HepG2 (cell line): ENCODE measurements around the gene LGR6. TPM values are rescaled to one million over a fixed set of nuclear protein-coding genes. Genes with fewer than 3 reads are reported as not detected.
A peak's percentile ranks its signal among the peaks of the same experiment; 100 is the strongest.

Experiments
- ATAC-seq: fragments of 200-7000 bp; cut with Tn5 transposase; 3 replicates; pipeline ENCODE4 v1.9.1; 2020; ENCODE audit warnings: mild to moderate bottlenecking, moderate library complexity
- BruUV-seq: library from RNA; stranded (reverse); fragments of 400-500 nt; replicated peaks from 2 replicates; lab custom pipeline; 2021; lab: Mats Ljungman, UMichigan
- CTCF ChIA-PET: fragments of 300-600 bp; formaldehyde crosslinking; extraction: SDS; loops from one replicate; lab custom pipeline; 2021; ENCODE audit warnings: low total read pairs, inconsistent platforms, low intra/inter-chr PET ratio; lab: Yijun Ruan, JAX
- POLR2A ChIA-PET: fragments of 350-600 bp; sonication (Branson Sonifier 250); formaldehyde crosslinking; loops from one replicate; lab custom pipeline; 2020; ENCODE audit warnings: antibody characterized with exemption, inconsistent platforms; lab: Yijun Ruan, JAX
- DNase-seq: peaks from one replicate; pipeline ENCODE4 v3.0.0-alpha.2; 2015; ENCODE audit warnings: low spot score
- FAIRE-seq: peaks from 3 replicates; lab custom pipeline; 2011; peaks lifted over from hg19 to GRCh38; lab: Jason Lieb, UNC
- H2AFZ ChIP-seq: one replicate; pipeline ENCODE4 v1.6.1; 2011; ENCODE audit warnings: low read length, inconsistent platforms
- H3K27ac ChIP-seq: fragments of 300-600 bp; 3 replicates; pipeline ENCODE4 v1.8.0; 2011; ENCODE audit warnings: mixed run types, mild to moderate bottlenecking, mixed read lengths, low read length, inconsistent platforms; ENCODE audit not compliant: insufficient read depth; ENCODE audit errors: extremely low read length
- H3K27me3 ChIP-seq, 2 experiments: fragments of 200-600 bp in 1 of 2; 2 replicates in 1 of 2; 3 replicates in 1 of 2; pipeline versions ENCODE4 v1.6.0 to v1.8.0; 2011; ENCODE audit warnings: low read length in 2 of 2, mild to moderate bottlenecking in 2 of 2, moderate library complexity in 2 of 2, inconsistent platforms in 1 of 2; ENCODE audit not compliant: insufficient read depth in 2 of 2, control insufficient read depth in 1 of 2
- H3K36me3 ChIP-seq, 2 experiments: fragments of 200-600 bp in 1 of 2; replicated peaks in 1 of 2; 2 replicates in 1 of 2; 3 replicates in 1 of 2; pipeline versions ENCODE4 v1.5.1 to v1.8.0; 2011; ENCODE audit warnings: low read length in 2 of 2, inconsistent platforms in 1 of 2; ENCODE audit not compliant: insufficient read depth in 2 of 2, control insufficient read depth in 1 of 2
- H3K4me1 ChIP-seq: 2 replicates; pipeline ENCODE4 v1.5.1; 2012; ENCODE audit warnings: low read length, inconsistent platforms; ENCODE audit not compliant: insufficient read depth
- H3K4me2 ChIP-seq: 2 replicates; pipeline ENCODE4 v1.6.0; 2011; ENCODE audit warnings: low read depth, low read length, inconsistent platforms
- H3K4me3 ChIP-seq, 3 experiments: fragments of 200-600 bp in 1 of 3; sonication (generic), shearing (Covaris generic) in 1 of 3; replicated peaks in 1 of 3; 2 replicates each; pipeline ENCODE4 v1.5.1; 2011 to 2016; ENCODE audit warnings: low read length in 3 of 3, inconsistent platforms in 2 of 3, low read depth in 2 of 3, mild to moderate bottlenecking in 2 of 3, control low read depth in 1 of 3, mixed read lengths in 1 of 3; ENCODE audit not compliant: insufficient read depth in 1 of 3
- H3K79me2 ChIP-seq: one replicate; pipeline ENCODE4 v1.6.1; 2011; ENCODE audit warnings: low read length, inconsistent platforms; ENCODE audit not compliant: insufficient read depth
- H3K9ac ChIP-seq: 2 replicates; pipeline ENCODE4 v1.6.0; 2011; ENCODE audit warnings: mild to moderate bottlenecking, low read depth, low read length, inconsistent platforms; ENCODE audit not compliant: insufficient read depth
- H3K9me3 ChIP-seq: 2 replicates; pipeline ENCODE4 v1.5.1; 2012; ENCODE audit warnings: mild to moderate bottlenecking, low read length
- H4K20me1 ChIP-seq: 2 replicates; pipeline ENCODE4 v1.6.0; 2011; ENCODE audit warnings: inconsistent platforms, mild to moderate bottlenecking, low read length, moderate library complexity; ENCODE audit not compliant: insufficient read depth
- DPF2 ChIP-seq: sonication (generic); formaldehyde crosslinking; IDR thresholded peaks from 2 replicates; pipeline ENCODE4 v1.4.0; 2020; ENCODE audit warnings: mild to moderate bottlenecking, low read depth, missing genetic modification reagents, borderline replicate concordance
- WGBS: methylation state at CpG from one replicate; pipeline ENCODE4 v1.1.6; 2017; ENCODE audit warnings: low lambda C conversion rate; 5-methylcytosine and 5-hydroxymethylcytosine counted together
- in situ Hi-C: cut with HindIII; loops from 2 replicates; pipeline ENCODE4 v1.10.0; 2017; ENCODE audit warnings: low pct_unique_long_range_greater_than_20kb; ENCODE audit not compliant: extremely low pct_ligation_motif_present
- intact Hi-C: fragments of 100-400 bp; cut with micrococcal nuclease; formaldehyde crosslinking; loops from one replicate; pipeline ENCODE4 v1.10.0; 2022; ENCODE audit not compliant: unreplicated experiment
- polyA plus RNA-seq, 8 experiments: library from polyadenylated mRNA; depleted of rRNA in 3 of 8; stranded (reverse) in 7 of 8; unstranded in 1 of 8; fragments of >200 nt; fragmentation: Illumina TruSeq in 4 of 8; extraction: Trizol in 4 of 8; gene quantifications; 2 replicates each; pipeline versions ENCODE4 v1.2.1 to v1.2.3, GENCODE V29; 2011 to 2016; ENCODE audit warnings: low read depth in 4 of 8, missing spikeins in 1 of 8, mixed read lengths in 1 of 8; ENCODE audit not compliant: insufficient read depth in 1 of 8
- total RNA-seq, 5 experiments: library from RNA; depleted of rRNA; stranded (reverse); fragments of >200 nt; fragmentation: Illumina TruSeq; extraction: Trizol; gene quantifications; 2 replicates each; pipeline ENCODE4 v1.2.3, GENCODE V29; 2016; ENCODE audit warnings: low read depth in 1 of 5
- TF ChIP-seq, protein P1 (sequence below): sonication (generic); formaldehyde crosslinking; conservative IDR thresholded peaks from 2 replicates; pipeline ENCODE4 v1.4.0; 2020; ENCODE audit warnings: missing genetic modification reagents
- TF ChIP-seq, protein P2 (sequence below): sonication (generic); formaldehyde crosslinking; IDR thresholded peaks from 2 replicates; pipeline ENCODE4 v1.8.0; 2022; ENCODE audit warnings: mild to moderate bottlenecking, missing genetic modification reagents; ENCODE audit not compliant: insufficient replicate concordance

The LGR6 gene
- total and polyA plus RNA-seq, 2 of the 13 experiments (the other 11 are each of a cell fraction or from before 2014, with no cell fraction given), result 0.07 TPM; not detected in 1

DNA sequence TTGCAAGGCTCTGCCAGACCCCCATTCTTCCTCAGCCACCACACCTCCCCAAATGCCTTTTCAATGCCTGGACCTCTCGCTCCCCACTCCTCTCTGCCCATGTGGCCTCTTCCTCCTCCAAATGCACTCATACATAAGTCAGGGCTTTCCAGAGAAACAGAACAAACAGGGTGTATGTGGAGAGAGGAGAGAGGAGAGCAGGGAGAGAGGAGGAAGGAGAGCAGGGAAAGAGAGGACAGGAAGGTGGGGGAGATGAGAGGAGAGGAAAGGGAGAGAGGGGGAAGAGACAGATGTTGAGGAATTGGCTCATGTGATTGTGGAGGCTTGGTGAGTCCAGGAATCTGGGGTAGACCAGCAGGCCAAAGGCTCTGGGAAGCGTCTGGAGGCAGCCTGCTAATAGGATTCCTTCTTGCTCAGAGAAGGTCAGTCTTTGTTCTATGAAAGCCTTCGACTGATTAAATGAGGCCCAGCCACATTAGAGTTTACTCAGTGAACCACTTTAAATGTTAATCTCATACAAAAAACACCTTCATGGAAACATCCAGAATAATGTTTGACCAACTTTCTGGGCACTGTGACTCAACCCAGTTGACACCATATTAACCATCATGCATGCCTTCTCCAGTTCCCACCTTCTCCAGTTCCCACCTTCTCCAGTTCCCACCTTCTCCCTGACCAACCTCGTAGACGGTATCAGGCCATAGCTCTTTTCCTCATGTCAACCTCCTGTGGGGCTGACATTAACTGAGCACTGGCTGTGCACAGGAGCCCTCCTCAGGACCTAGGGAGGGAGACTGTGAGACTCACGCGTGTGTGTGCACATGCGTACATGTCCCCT is 11.3 kb upstream of the LGR6 start:
- no peak overlapping the region for H3K4me3 ChIP-seq
- POLR2A ChIA-PET, result no interaction called here
- no peak for FAIRE-seq
- H4K20me1 ChIP-seq, result 0 out of 2 replicates have a peak, but pooled peaks cover 3% of the 10 kb centered on the region
- H3K36me3 ChIP-seq, result no peaks in the 10 kb centered on the region
- DNase-seq, result no peak
- TF ChIP-seq, protein P1, sequence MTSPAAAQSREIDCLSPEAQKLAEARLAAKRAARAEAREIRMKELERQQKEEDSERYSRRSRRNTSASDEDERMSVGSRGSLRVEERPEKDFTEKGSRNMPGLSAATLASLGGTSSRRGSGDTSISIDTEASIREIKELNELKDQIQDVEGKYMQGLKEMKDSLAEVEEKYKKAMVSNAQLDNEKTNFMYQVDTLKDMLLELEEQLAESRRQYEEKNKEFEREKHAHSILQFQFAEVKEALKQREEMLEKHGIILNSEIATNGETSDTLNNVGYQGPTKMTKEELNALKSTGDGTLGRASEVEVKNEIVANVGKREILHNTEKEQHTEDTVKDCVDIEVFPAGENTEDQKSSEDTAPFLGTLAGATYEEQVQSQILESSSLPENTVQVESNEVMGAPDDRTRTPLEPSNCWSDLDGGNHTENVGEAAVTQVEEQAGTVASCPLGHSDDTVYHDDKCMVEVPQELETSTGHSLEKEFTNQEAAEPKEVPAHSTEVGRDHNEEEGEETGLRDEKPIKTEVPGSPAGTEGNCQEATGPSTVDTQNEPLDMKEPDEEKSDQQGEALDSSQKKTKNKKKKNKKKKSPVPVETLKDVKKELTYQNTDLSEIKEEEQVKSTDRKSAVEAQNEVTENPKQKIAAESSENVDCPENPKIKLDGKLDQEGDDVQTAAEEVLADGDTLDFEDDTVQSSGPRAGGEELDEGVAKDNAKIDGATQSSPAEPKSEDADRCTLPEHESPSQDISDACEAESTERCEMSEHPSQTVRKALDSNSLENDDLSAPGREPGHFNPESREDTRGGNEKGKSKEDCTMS (CRISPR knock-in tag), result no peak
- no peak for TF ChIP-seq DPF2 (CRISPR knock-in tag)
- TF ChIP-seq, protein P2, sequence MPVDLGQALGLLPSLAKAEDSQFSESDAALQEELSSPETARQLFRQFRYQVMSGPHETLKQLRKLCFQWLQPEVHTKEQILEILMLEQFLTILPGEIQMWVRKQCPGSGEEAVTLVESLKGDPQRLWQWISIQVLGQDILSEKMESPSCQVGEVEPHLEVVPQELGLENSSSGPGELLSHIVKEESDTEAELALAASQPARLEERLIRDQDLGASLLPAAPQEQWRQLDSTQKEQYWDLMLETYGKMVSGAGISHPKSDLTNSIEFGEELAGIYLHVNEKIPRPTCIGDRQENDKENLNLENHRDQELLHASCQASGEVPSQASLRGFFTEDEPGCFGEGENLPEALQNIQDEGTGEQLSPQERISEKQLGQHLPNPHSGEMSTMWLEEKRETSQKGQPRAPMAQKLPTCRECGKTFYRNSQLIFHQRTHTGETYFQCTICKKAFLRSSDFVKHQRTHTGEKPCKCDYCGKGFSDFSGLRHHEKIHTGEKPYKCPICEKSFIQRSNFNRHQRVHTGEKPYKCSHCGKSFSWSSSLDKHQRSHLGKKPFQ (CRISPR knock-in tag), result peak; percentile 65
- intact Hi-C loops (no loop called here), in situ Hi-C loops (no loop called here)
- peaks cover 4% of the 10 kb centered on the region; the same call in 1 of the 2 replicates for H3K4me1 ChIP-seq
- no TSS peak for BruUV-seq
- no peak overlapping the region for H2AFZ ChIP-seq
- H3K27ac ChIP-seq, result no peak overlapping the region
- whole genome bisulfite sequencing, result 23% methylated on average over 8 of the region's 8 CpGs
- peaks cover 10 to 36% of the 10 kb centered on the region in 2 experiments; a peak in 4 of 5 replicates for H3K27me3 ChIP-seq
- CTCF ChIA-PET, result no interaction called here
- H3K9me3 ChIP-seq, result no peaks in the 10 kb centered on the region
- H3K79me2 ChIP-seq, result no peaks in the 10 kb centered on the region
- H3K4me2 ChIP-seq, result no peak overlapping the region
- ATAC-seq, result no peak
- no peak overlapping the region for H3K9ac ChIP-seq
